ENCODE measurements around the gene RASGRP4. TPM values are rescaled to one million over a fixed set of nuclear protein-coding genes. Genes with fewer than 3 reads are reported as not detected.
A peak's percentile ranks its signal among the peaks of the same experiment; 100 is the strongest.

Gene RASGRP4
- total and polyA plus RNA-seq, 2 donors from 2014 or later = 0.80 to 3.6 TPM

GRCh38 chr19:38386300-38386970, 39.6 kb downstream of the RASGRP4 start:
- H3K27ac ChIP-seq (ENCODE audit: low read depth in 2 of 2, low read length in 2 of 2) = no peak overlapping the region
- intact Hi-C loops (cut with DNase I) = no loop called here
- no peak for TF ChIP-seq CTCF (IDR thresholded peaks at IDR 0.05; ENCODE audit: borderline replicate concordance, extremely low read depth, insufficient read depth)
- peaks cover 0 to 4% (median 0%) of the 10 kb centered on the region in 3 donors for H3K4me1 ChIP-seq (ENCODE audit: control insufficient read depth in 2 of 3, insufficient read depth in 2 of 3, low read depth in 1 of 3, low read length in 3 of 3)
- no peak overlapping the region for H3K9ac ChIP-seq (ENCODE audit: low read length in 3 of 3)
- peak in 3 of 5 donors; percentile 41 to 82 (median 73) for DNase-seq
- FAIRE-seq = no peak
- peaks cover 0 to 21% (median 6%) of the 10 kb centered on the region in 3 donors for H3K36me3 ChIP-seq (ENCODE audit: control insufficient read depth in 2 of 3, insufficient read depth in 3 of 3, low read length in 3 of 3)
- peaks cover 2% of the 10 kb centered on the region for H3K27me3 ChIP-seq (ENCODE audit: control insufficient read depth, insufficient read depth, low read length)
- no peak overlapping the region for H3K4me3 ChIP-seq (ENCODE audit: low read length in 3 of 3)
- no peaks in the 10 kb centered on the region for H3K9me3 ChIP-seq (ENCODE audit: control insufficient read depth in 2 of 3, insufficient read depth in 1 of 3, low read length in 3 of 3)

GRCh38 chr19:38385804-38386257, 40.2 kb downstream of the RASGRP4 start:
- FAIRE-seq = no peak
- peaks cover 2% of the 10 kb centered on the region for H3K27me3 ChIP-seq (ENCODE audit: control insufficient read depth, insufficient read depth, low read length)
- no peak overlapping the region for H3K27ac ChIP-seq (ENCODE audit: low read depth in 2 of 2, low read length in 2 of 2)
- intact Hi-C loops (cut with DNase I) = no loop called here
- TF ChIP-seq CTCF (IDR thresholded peaks at IDR 0.05; ENCODE audit: borderline replicate concordance, extremely low read depth, insufficient read depth) = no peak
- H3K9ac ChIP-seq (ENCODE audit: low read length in 3 of 3) = no peak overlapping the region
- DNase-seq = peak in 4 of 5 donors; percentile 45 to 71 (median 52)
- H3K9me3 ChIP-seq (ENCODE audit: control insufficient read depth in 2 of 3, insufficient read depth in 1 of 3, low read length in 3 of 3) = no peaks in the 10 kb centered on the region
- H3K36me3 ChIP-seq (ENCODE audit: control insufficient read depth in 2 of 3, insufficient read depth in 3 of 3, low read length in 3 of 3) = peaks cover 2 to 27% (median 12%) of the 10 kb centered on the region in 3 donors
- H3K4me1 ChIP-seq (ENCODE audit: control insufficient read depth in 2 of 3, insufficient read depth in 2 of 3, low read depth in 1 of 3, low read length in 3 of 3) = peaks cover 0 to 4% (median 0%) of the 10 kb centered on the region in 3 donors
- H3K4me3 ChIP-seq (ENCODE audit: low read length in 3 of 3) = no peak overlapping the region

GRCh38 chr19:38385057-38385803, 40.8 kb downstream of the RASGRP4 start:
- no peak for FAIRE-seq
- TF ChIP-seq CTCF (IDR thresholded peaks at IDR 0.05; ENCODE audit: borderline replicate concordance, extremely low read depth, insufficient read depth) = no peak
- Histone ChIP-seq H3K9ac (ENCODE audit: low read length in 3 of 3) (no peak overlapping the region), H3K9me3 (ENCODE audit: control insufficient read depth in 2 of 3, insufficient read depth in 1 of 3, low read length in 3 of 3) (no peaks in the 10 kb centered on the region), H3K4me1 (ENCODE audit: control insufficient read depth in 2 of 3, insufficient read depth in 2 of 3, low read depth in 1 of 3, low read length in 3 of 3) (peaks cover 0 to 4% (median 0%) of the 10 kb centered on the region in 3 donors), H3K36me3 (ENCODE audit: control insufficient read depth in 2 of 3, insufficient read depth in 3 of 3, low read length in 3 of 3) (peaks cover 2 to 30% (median 13%) of the 10 kb centered on the region in 3 donors), H3K27me3 (ENCODE audit: control insufficient read depth, insufficient read depth, low read length) (peaks cover 2% of the 10 kb centered on the region), H3K27ac (ENCODE audit: low read depth in 2 of 2, low read length in 2 of 2) (no peak overlapping the region), H3K4me3 (ENCODE audit: low read length in 3 of 3) (no peak overlapping the region)
- DNase-seq = peak in 1 of 5 donors; percentile 71
- intact Hi-C loops (cut with DNase I) = no loop called here

Data from kidney (tissue), 14 donors.